Activated gamma-delta T cell treated with anti-CD3 and anti-CD28 coated beads, Interleukin-2, amount 50 U/mL, for 16 hours (primary cell): ENCODE measurements around the gene MEGF6.

ENCODE experiments used
- DNase-seq: peaks from one replicate; pipeline ENCODE4 v3.0.0-alpha.2; 2020; ENCODE audit warnings: low read depth

MEGF6 gene

GRCh38 chr1:3440300-3440681 lies 171.0 kb downstream of the MEGF6 start:
- no peak for DNase-seq
